Islet of Langerhans (tissue), 1 donor: ENCODE measurements around the gene REPS1.

Experiments
- FAIRE-seq: peaks from one replicate; lab custom pipeline; 2011; peaks lifted over from hg19 to GRCh38; lab: Jason Lieb, UNC

The REPS1 gene

GRCh38 chr6:138920906-138921305 lies 67.1 kb downstream of the REPS1 start:
- FAIRE-seq: peak; percentile 68

GRCh38 chr6:138914701-138915100 lies 73.4 kb downstream of the REPS1 start:
- FAIRE-seq: no peak

DNA sequence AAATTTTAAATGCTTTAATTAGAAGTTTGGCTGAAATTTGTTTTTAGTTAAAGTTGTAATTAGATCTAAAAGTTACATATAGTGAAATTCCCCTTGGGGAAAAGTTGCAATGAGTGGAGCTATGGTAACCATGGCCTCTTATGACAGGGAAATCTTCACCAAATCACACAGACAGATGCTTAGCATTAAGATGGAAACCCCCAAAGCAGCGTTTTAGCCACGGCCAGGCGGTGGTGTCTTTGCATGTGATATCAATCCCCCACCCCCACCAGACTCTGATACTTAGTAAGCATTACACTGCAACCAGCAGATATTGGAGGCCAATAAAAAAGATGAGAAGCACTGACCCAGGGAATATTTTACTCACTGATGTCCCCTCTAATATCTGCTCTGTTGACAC lies 75.7 kb downstream of the REPS1 start:
- FAIRE-seq: no peak

- no peak for FAIRE-seq
Measured at GRCh38 chr6:138909975-138910374, 78.1 kb downstream of the REPS1 start.

GRCh38 chr6:138909511-138909910 lies 78.5 kb downstream of the REPS1 start:
- no peak for FAIRE-seq

DNA sequence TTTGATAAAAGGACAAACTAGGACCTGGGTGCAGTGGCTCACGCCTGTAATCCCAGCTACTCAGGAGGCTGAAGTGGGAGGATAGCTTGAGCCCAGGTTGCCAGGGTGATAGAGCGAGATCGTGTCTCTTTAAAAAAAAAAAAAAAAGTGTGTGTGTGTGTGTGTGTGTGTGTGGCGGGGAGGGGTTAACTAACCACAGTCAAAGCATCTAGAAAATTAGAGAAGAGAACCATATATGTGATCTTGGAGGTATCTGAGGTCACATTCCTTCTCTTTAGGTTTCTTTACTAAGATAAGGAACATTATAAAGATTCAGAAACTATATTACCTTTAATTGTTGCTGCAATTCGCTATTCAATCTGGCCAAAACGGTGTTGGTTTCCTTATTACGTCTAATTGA lies 80.9 kb downstream of the REPS1 start:
- no peak for FAIRE-seq

- FAIRE-seq: no peak
Measured at GRCh38 chr6:138897031-138897430, 91.0 kb downstream of the REPS1 start.

- FAIRE-seq: no peak
Measured at GRCh38 chr6:138896104-138896756, 91.8 kb downstream of the REPS1 start.

DNA sequence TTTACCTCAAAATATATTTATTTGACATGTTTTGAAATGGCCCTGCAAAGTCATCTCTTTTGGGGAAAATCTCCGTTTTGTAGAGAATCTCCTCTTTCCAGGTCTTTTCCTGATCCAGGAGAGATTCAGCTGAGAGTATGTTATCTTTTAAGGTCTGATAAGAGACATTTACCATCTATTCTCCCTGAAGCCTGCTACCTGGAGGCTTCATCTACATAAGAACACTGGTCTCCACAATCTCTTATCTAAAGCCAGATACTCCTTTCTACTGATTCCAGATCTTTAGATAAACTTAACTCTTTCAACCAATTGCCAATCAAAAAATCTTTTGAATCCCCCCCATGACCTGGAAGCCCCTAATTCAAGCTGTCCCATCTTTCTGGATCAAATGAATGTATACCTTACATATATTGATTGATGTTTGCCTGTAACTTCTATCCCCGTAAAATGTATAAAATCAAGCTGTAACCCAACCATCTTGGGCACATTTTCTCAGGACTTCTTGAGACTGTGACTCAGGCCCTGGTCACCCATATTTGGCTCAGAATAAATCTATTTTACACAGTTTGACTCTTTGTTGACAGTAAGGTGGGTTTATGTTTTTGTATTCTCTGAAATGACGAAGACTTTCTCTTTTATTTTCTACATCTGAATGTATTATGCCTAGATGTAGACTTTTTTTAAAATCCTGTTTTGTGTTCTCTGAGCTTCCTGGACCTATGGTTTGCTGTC lies 96.6 kb downstream of the REPS1 start:
- FAIRE-seq: no peak

DNA sequence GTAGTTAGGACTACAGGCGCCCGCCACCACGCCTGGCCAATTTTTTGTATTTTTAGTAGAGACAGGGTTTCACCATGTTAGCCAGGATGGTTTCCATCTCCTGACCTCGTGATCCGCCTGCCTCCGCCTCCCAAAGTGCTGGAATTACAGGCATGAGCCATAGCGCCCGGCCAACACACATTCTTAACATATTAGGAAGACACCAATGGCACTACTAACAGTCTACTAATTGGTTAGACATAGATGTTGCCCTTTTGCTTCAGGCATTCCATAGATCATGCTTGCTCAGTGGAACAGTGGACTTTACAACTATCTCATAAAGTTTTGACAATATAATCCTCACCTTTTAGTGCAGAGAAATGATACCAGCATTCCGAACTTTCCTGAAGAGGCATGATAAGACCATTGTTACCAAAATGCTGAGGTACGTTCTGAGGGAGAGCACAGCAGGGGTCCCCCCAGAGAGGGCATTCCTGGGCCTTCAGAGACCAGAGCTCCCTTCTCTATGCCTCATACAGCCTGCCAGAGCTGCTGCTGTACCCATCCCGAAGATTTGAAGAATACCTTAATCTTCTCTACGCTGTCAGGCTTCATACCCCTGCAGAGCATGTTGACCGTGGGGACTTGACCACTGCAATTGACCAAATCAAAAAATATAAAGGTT lies 102.8 kb downstream of the REPS1 start:
- no peak for FAIRE-seq

- no peak for FAIRE-seq
Measured at GRCh38 chr6:138882369-138883017, 105.6 kb downstream of the REPS1 start.

DNA sequence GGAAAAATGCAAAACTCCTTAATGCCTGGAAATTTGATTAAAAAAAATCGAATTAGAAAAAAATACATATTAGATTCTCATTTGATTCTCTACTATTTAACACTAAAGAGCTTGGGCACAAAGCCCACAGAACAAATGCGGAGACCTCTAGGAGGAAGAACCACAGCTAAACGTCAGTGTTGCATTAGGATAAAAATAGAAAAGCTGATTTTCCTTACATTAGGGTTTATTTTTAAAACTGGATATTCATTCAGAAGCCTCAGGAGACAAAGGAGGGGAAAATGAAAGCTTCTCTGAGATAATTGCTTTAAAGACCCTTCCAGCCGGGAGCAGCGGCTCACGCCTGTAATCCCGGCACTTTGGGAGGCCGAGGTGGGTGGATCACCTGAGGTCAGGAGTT lies 114.9 kb downstream of the REPS1 start:
- FAIRE-seq: no peak

DNA sequence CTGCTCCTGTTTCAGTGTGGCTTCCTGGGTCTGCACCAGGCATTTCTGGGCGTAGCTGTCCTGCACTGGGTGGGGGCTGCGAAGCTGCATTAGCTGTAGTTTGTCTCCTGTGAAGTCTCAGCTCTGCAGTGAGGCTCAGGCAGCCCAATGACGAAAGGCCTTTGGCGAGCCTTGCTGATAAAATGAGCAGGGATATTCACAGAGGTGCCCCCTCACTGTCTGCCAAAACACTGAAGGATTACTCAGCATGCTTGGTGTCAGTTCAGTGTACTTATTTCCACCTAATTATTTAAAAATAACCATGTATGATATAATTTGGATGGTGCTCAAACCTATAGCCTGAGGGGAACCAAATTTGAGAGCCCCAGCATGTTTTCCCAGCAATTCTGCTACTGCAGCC lies 118.7 kb downstream of the REPS1 start:
- FAIRE-seq: no peak

GRCh38 chr6:138868181-138868580 lies 119.9 kb downstream of the REPS1 start:
- FAIRE-seq: no peak

DNA sequence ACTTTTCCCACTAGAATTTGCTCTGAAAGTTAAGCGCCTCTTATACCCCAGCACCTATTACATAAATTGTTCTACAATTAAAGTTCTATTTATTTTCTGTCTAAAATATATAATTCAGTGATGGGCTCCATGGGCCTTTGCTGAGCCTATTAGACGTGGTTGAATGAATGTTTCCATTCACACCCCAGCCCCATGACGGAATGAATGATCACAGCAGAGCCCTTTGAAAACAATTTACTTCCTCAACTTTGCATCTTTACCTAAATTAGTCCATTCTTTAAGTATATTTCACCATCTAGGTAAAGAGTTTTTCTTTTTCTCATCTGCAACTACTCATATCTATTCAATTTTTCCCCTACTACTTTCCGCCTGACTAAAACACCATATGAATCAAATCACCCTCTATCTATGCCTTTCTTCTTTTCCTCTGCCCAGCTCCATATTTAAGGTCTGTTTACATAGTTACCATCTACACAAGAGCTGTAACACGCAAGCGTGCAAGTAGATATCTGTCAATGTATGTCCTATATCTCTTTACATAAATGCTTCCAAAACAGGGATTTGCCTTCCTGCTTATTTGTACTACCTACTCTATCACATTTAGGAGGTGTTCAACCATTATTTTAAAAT lies 122.5 kb downstream of the REPS1 start:
- no peak for FAIRE-seq

DNA sequence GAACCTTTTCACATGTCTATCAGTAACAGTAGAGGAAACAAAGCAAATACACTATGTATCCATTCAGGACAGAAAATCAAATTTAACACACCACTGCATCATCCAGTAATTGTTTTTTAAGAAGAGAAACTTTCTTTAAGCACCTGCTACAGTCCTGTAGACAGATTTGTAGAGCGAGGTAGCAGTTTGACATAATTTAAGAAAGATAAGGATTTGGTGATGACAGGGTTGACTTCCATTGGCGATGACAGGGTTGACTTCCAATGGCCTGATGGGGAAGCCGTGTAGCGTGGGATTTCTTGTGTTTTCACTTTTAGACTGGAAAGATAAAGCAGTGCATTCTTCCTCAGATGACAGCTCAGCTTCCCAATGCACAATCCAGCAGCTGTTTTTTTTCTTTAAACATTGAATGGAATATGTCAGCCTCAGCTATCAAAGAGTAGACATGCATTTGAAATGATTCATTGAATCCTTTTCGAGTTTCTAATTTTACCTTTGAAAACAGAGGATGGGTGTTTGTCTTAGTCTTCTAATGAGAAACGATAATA lies 123.6 kb downstream of the REPS1 start:
- FAIRE-seq: no peak

GRCh38 chr6:138863321-138863720 lies 124.7 kb downstream of the REPS1 start:
- no peak for FAIRE-seq

DNA sequence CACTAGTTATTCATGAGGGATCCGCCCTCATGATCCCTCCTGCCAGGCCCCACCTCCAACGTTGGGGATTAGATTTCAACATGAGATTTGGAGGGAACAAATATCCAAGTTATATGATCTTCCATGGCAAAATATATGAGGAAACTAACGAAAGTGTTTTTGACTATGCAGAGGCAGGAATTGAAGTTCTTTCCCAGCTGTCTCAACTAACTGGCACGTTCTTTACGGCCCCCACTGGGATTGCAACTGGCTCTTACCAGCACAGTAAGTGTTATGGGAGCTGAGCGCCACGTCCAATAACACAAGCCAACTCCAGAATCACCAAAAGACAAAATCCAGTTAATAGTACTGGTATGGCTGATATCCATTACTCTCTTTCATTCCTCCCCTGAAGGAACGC lies 125.6 kb downstream of the REPS1 start:
- FAIRE-seq: no peak

GRCh38 chr6:138857775-138858174 lies 130.3 kb downstream of the REPS1 start:
- FAIRE-seq: no peak

DNA sequence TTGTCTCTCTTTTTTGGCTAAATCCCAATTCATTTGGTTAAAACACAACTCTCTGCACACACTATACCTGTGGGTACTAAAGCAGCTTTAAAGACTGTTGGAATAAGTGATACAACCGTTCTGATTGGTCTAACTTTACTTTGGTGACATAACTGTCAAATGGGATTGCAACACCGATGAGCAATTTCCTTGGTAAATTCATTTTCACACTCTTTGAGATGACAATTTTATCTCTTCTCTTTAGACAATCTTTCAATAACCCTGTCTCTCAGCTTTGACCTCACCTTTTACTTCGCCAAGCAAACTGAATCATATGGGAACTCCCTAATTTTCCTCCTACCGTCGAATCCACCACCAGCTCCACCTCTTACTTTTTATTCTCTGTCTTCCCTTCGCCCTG lies 131.4 kb downstream of the REPS1 start:
- FAIRE-seq: no peak
